Tibial nerve (tissue), 3 donors: ENCODE results near the gene RNF220.

Source experiments
- CTCF ChIP-seq, 5 experiments: fragments of 200-600 bp in 3 of 5; fragments of 450-650 bp in 2 of 5; sonication (generic) in 3 of 5; IDR thresholded peaks; one replicate each; pipeline ENCODE4 v1.5.1; 2016 to 2019; ENCODE audit warnings: antibody characterized with exemption in 5 of 5, mild to moderate bottlenecking in 3 of 5, moderate library complexity in 2 of 5
- POLR2A ChIP-seq, 2 donors: fragments of 450-650 bp; IDR thresholded peaks; one replicate each; pipeline ENCODE4 v1.6.1; 2017; ENCODE audit warnings: antibody characterized with exemption in 2 of 2, mild to moderate bottlenecking in 2 of 2, moderate library complexity in 2 of 2

- no peak for TF ChIP-seq POLR2A (IDR thresholded peaks at IDR 0.05)
- TF ChIP-seq CTCF (IDR thresholded peaks at IDR 0.05): no peak
These were observed 201.7 kb downstream of the RNF220 start for GRCh38 chr1:44606701-44607281.
